MCF 10A (cell line): ENCODE measurements around the gene NCOA6. TPM values are rescaled to one million over a fixed set of nuclear protein-coding genes. Genes with fewer than 3 reads are reported as not detected.

Experiments used
- total RNA-seq: library from RNA; stranded (reverse); gene quantifications from 2 replicates; pipeline ENCODE4 v1.2.3, GENCODE V29; 2022

The NCOA6 gene
- total RNA-seq, 1 experiment from 2014 or later = 27.9 TPM

Other genes starting within 250 kb of the NCOA6 start
- 14.2 and 14.5 TPM in 2 replicates for gene PIGU, start 148.6 kb downstream of the NCOA6 start, total RNA-seq
- 1.8 and 3.6 TPM in 2 replicates for gene TP53INP2, start 121.3 kb downstream of the NCOA6 start, total RNA-seq
- gene GGT7, start 47.2 kb upstream of the NCOA6 start, total RNA-seq = 2.5 and 3.2 TPM in 2 replicates
- gene ACSS2, start 51.0 kb upstream of the NCOA6 start, total RNA-seq = 36.6 and 42.0 TPM in 2 replicates
- 94.6 and 115 TPM in 2 replicates for gene GSS, start 130.2 kb upstream of the NCOA6 start, total RNA-seq
- gene MYH7B, start 130.2 kb upstream of the NCOA6 start, total RNA-seq = 0.07 and 0.27 TPM in 2 replicates